Transverse colon (tissue), 3 donors: ENCODE data around the gene MYH9.

Experiments used
- POLR2A ChIP-seq: fragments of 450-650 bp; IDR thresholded peaks from one replicate; pipeline ENCODE4 v1.6.1; 2016; ENCODE audit warnings: antibody characterized with exemption, mild to moderate bottlenecking, moderate library complexity
- POLR2AphosphoS5 ChIP-seq, 3 donors: sonication (generic); formaldehyde crosslinking; IDR thresholded peaks; one replicate each; pipeline ENCODE4 v1.6.1; 2016; ENCODE audit warnings: antibody characterized with exemption in 3 of 3

GRCh38 chr22:36236388-36237319 is 151.1 kb downstream of the MYH9 start:
- TF ChIP-seq POLR2A (no peak), POLR2AphosphoS5 (IDR thresholded peaks at IDR 0.05) (no peak)
